OCI-LY7 (cell line): ENCODE measurements around the gene LRRC59. TPM values are rescaled to one million over a fixed set of nuclear protein-coding genes. Genes with fewer than 3 reads are reported as not detected.

Experiments used
- BruUV-seq: library from RNA; stranded (reverse); fragments of 400-500 nt; replicated peaks from 2 replicates; lab custom pipeline; 2021; lab: Mats Ljungman, UMichigan
- CTCF ChIA-PET: fragments of 300-600 bp; sonication (Branson Sonifier 250); formaldehyde crosslinking; loops from one replicate; lab custom pipeline; 2022; ENCODE audit warnings: antibody characterized with exemption; ENCODE audit not compliant: unreplicated experiment; lab: Charles Lee
- POLR2A ChIA-PET: fragments of 300-600 bp; sonication (Branson Sonifier 250); formaldehyde crosslinking; loops from one replicate; lab custom pipeline; 2022; ENCODE audit warnings: antibody characterized with exemption; lab: Charles Lee
- DNase-seq: peaks from one replicate; pipeline ENCODE4 v3.0.0-alpha.2; 2015; ENCODE audit warnings: low spot score
- H2AFZ ChIP-seq: fragments of 200-600 bp; sonication (generic), shearing (Covaris generic); 2 replicates; pipeline ENCODE4 v1.6.1; 2014; ENCODE audit warnings: mild to moderate bottlenecking, antibody characterized with exemption, low read length, moderate library complexity
- H3K27ac ChIP-seq: fragments of 200-600 bp; sonication (generic); 2 replicates; pipeline ENCODE4 v1.5.1; 2014; ENCODE audit warnings: mixed run types, low read depth, mild to moderate bottlenecking, moderate library complexity, low read length, inconsistent platforms; ENCODE audit not compliant: poor library complexity, severe bottlenecking
- H3K36me3 ChIP-seq: fragments of 200-600 bp; sonication (generic); 2 replicates; pipeline ENCODE4 v1.6.1; 2014; ENCODE audit warnings: mild to moderate bottlenecking, antibody characterized with exemption, low read length, moderate library complexity, mixed read lengths; ENCODE audit not compliant: insufficient read depth
- H3K4me1 ChIP-seq: fragments of 200-600 bp; sonication (generic); 2 replicates; pipeline ENCODE4 v1.5.1; 2014; ENCODE audit warnings: mild to moderate bottlenecking, low read length; ENCODE audit not compliant: insufficient read depth, poor library complexity, severe bottlenecking
- H3K4me2 ChIP-seq: fragments of 200-600 bp; sonication (generic); 2 replicates; pipeline ENCODE4 v1.6.1; 2014; ENCODE audit warnings: mild to moderate bottlenecking, low read length
- H3K4me3 ChIP-seq: fragments of 200-600 bp; sonication (generic); 2 replicates; pipeline ENCODE4 v1.5.1; 2014; ENCODE audit warnings: mild to moderate bottlenecking, low read depth, low read length; ENCODE audit not compliant: poor library complexity, severe bottlenecking
- H3K79me2 ChIP-seq: fragments of 200-600 bp; sonication (generic); 2 replicates; pipeline ENCODE4 v1.6.1; 2016; ENCODE audit warnings: low read depth, mild to moderate bottlenecking, low read length, moderate library complexity, mixed read lengths; ENCODE audit not compliant: insufficient read depth
- H3K9me2 ChIP-seq: fragments of 200-600 bp; sonication (generic); 2 replicates; pipeline ENCODE4 v1.6.1; 2016; ENCODE audit warnings: mild to moderate bottlenecking, low read length, mixed read lengths; ENCODE audit not compliant: insufficient read depth
- H3K9me3 ChIP-seq: fragments of 200-600 bp; sonication (generic); 2 replicates; pipeline ENCODE4 v1.6.1; 2014; ENCODE audit warnings: mild to moderate bottlenecking, mixed run types, low read length, mixed read lengths
- H4K20me1 ChIP-seq: fragments of 200-600 bp; sonication (generic); 2 replicates; pipeline ENCODE4 v1.6.1; 2014; ENCODE audit warnings: mild to moderate bottlenecking, antibody characterized with exemption, low read length, moderate library complexity, mixed read lengths; ENCODE audit not compliant: insufficient read depth
- EZH2phosphoT487 ChIP-seq: fragments of 200-600 bp; sonication (generic); IDR thresholded peaks from 2 replicates; pipeline ENCODE4 v1.6.1; 2018; ENCODE audit warnings: low read depth, borderline replicate concordance, mild to moderate bottlenecking, mixed run types, antibody characterized with exemption, low read length, moderate library complexity, mixed read lengths
- intact Hi-C: fragments of 100-400 bp; cut with micrococcal nuclease; formaldehyde crosslinking; loops from one replicate; pipeline ENCODE4 v1.10.0; 2022; ENCODE audit not compliant: unreplicated experiment
- total RNA-seq, 2 experiments: library from RNA; depleted of rRNA in 1 of 2; stranded (reverse); fragments of >200 nt in 1 of 2; shearing (Covaris generic) in 1 of 2; gene quantifications; 2 replicates each; pipeline ENCODE4 v1.2.3, GENCODE V29; 2014 to 2022
- TF ChIP-seq, protein P1 (sequence below): fragments of 200-600 bp; sonication (generic); conservative IDR thresholded peaks from 2 replicates; pipeline ENCODE4 v1.5.1; 2014; ENCODE audit warnings: mild to moderate bottlenecking, antibody characterized with exemption, low read length, moderate library complexity, mixed read lengths

The LRRC59 gene
- total RNA-seq, 2 experiments from 2014 or later: 87.4 to 125 TPM

- POLR2A ChIA-PET: interaction anchor here (4.7 kb wide), 1 partner anchor 21 kb away, joined by 33 read pairs; the partner anchor contains the start of gene LRRC59
These were observed 21.3 kb downstream of the LRRC59 start for GRCh38 chr17:50375858-50376538.

GRCh38 chr17:50373705-50374104 lies 23.6 kb downstream of the LRRC59 start:
- peaks cover 66% of the 10 kb centered on the region for H3K36me3 ChIP-seq
- POLR2A ChIA-PET: interaction anchor here (0.6 to 4.7 kb wide), 7 partner anchors 8 to 293 kb away, joined by 3 to 33 read pairs (median 8); partner anchors contain the start of gene LRRC59
- intact Hi-C loops: no loop called here
- no peak for TF ChIP-seq EZH2phosphoT487
- TF ChIP-seq, protein P1, sequence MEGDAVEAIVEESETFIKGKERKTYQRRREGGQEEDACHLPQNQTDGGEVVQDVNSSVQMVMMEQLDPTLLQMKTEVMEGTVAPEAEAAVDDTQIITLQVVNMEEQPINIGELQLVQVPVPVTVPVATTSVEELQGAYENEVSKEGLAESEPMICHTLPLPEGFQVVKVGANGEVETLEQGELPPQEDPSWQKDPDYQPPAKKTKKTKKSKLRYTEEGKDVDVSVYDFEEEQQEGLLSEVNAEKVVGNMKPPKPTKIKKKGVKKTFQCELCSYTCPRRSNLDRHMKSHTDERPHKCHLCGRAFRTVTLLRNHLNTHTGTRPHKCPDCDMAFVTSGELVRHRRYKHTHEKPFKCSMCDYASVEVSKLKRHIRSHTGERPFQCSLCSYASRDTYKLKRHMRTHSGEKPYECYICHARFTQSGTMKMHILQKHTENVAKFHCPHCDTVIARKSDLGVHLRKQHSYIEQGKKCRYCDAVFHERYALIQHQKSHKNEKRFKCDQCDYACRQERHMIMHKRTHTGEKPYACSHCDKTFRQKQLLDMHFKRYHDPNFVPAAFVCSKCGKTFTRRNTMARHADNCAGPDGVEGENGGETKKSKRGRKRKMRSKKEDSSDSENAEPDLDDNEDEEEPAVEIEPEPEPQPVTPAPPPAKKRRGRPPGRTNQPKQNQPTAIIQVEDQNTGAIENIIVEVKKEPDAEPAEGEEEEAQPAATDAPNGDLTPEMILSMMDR: no peak
- peak overlapping the region; percentile 77 for H3K4me2 ChIP-seq
- H3K9me3 ChIP-seq: no peaks in the 10 kb centered on the region
- H2AFZ ChIP-seq: peak overlapping the region; percentile 77; the same call in 1 of the 2 replicates
- H3K79me2 ChIP-seq: peaks cover 27% of the 10 kb centered on the region
- no TSS peak for BruUV-seq
- CTCF ChIA-PET: interaction anchor here (1.0 kb wide), 1 partner anchor 24 kb away, joined by 4 read pairs; the partner anchor contains the start of gene LRRC59
- H4K20me1 ChIP-seq: no peaks in the 10 kb centered on the region
- H3K4me3 ChIP-seq: peak overlapping the region; percentile 91
- peak overlapping the region; percentile 83 for H3K27ac ChIP-seq
- no peaks in the 10 kb centered on the region for H3K9me2 ChIP-seq
- peaks cover 15% of the 10 kb centered on the region for H3K4me1 ChIP-seq
- no peak for DNase-seq

More at GRCh38 chr17:50375858-50376538, 21.3 kb downstream of the LRRC59 start:
- Histone ChIP-seq H3K36me3 (peaks cover 66% of the 10 kb centered on the region), H4K20me1 (no peaks in the 10 kb centered on the region), H3K9me3 (no peaks in the 10 kb centered on the region), H3K4me3 (no peak overlapping the region), H3K9me2 (no peaks in the 10 kb centered on the region), H3K79me2 (peaks cover 24% of the 10 kb centered on the region), H3K27ac (no peak overlapping the region), H3K4me2 (no peak overlapping the region), H3K4me1 (peaks cover 15% of the 10 kb centered on the region), H2AFZ (no peak overlapping the region)
- CTCF ChIA-PET: no interaction called here
- BruUV-seq: no TSS peak
- DNase-seq: no peak
- intact Hi-C loops: no loop called here
- TF ChIP-seq, protein P1: no peak
- no peak for TF ChIP-seq EZH2phosphoT487
